ENCODE results near the gene WSB1.
"Not testable (repeated sequence)": the region's sequence is repeated elsewhere in the genome, so short reads cannot be mapped to it uniquely, and the experiment has no call there.

Gene WSB1

GRCh38 chr17:27293898-27294688 lies at the start of gene WSB1:
WSB1 (plus strand) TSS chr17:27294114; CDS start chr17:27294396, 282 bp downstream.
- H3K36me3 Mint-ChIP-seq (ENCODE audit: low read depth), result peaks cover 10% of the 10 kb centered on the region
- H3K9me3 Mint-ChIP-seq, result no peaks in the 10 kb centered on the region
- peak within 1 kb of the TSS; percentile 99 for H3K27ac Mint-ChIP-seq
- H3K27me3 Mint-ChIP-seq (ENCODE audit: low read depth), result peaks cover 3% of the 10 kb centered on the region
- H3K4me3 Mint-ChIP-seq, result peak within 1 kb of the TSS; percentile 96
- H3K4me1 Mint-ChIP-seq (ENCODE audit: low read depth), result peaks cover 25% of the 10 kb centered on the region

GRCh38 chr17:27244491-27245223 lies 49.3 kb upstream of the WSB1 start:
- Mint-ChIP-seq H3K4me3 (no peak overlapping the region), H3K9me3 (no peaks in the 10 kb centered on the region), H3K27me3 (ENCODE audit: low read depth) (peaks cover 36% of the 10 kb centered on the region), H3K4me1 (ENCODE audit: low read depth) (peaks cover 26% of the 10 kb centered on the region), H3K36me3 (ENCODE audit: low read depth) (no peaks in the 10 kb centered on the region), H3K27ac (no peak overlapping the region)

GRCh38 chr17:27245230-27245696 lies 48.7 kb upstream of the WSB1 start:
- H3K9me3 Mint-ChIP-seq, result no peaks in the 10 kb centered on the region
- H3K27ac Mint-ChIP-seq, result no peak overlapping the region
- peaks cover 36% of the 10 kb centered on the region for H3K27me3 Mint-ChIP-seq (ENCODE audit: low read depth)
- H3K36me3 Mint-ChIP-seq (ENCODE audit: low read depth), result no peaks in the 10 kb centered on the region
- peaks cover 22% of the 10 kb centered on the region for H3K4me1 Mint-ChIP-seq (ENCODE audit: low read depth)
- no peak overlapping the region for H3K4me3 Mint-ChIP-seq

- H3K9me3 Mint-ChIP-seq, result no peaks in the 10 kb centered on the region
- peaks cover 16% of the 10 kb centered on the region for H3K4me1 Mint-ChIP-seq (ENCODE audit: low read depth)
- H3K27me3 Mint-ChIP-seq (ENCODE audit: low read depth), result peaks cover 46% of the 10 kb centered on the region
- no peak overlapping the region for H3K27ac Mint-ChIP-seq
- H3K4me3 Mint-ChIP-seq, result no peak overlapping the region
- no peaks in the 10 kb centered on the region for H3K36me3 Mint-ChIP-seq (ENCODE audit: low read depth)
Observed at GRCh38 chr17:27246537-27246936, 47.4 kb upstream of the WSB1 start.

GRCh38 chr17:27247071-27247957 lies 46.6 kb upstream of the WSB1 start:
- Mint-ChIP-seq H3K4me3 (no peak overlapping the region), H3K36me3 (ENCODE audit: low read depth) (no peaks in the 10 kb centered on the region), H3K9me3 (no peaks in the 10 kb centered on the region), H3K4me1 (ENCODE audit: low read depth) (peaks cover 13% of the 10 kb centered on the region), H3K27ac (no peak overlapping the region), H3K27me3 (ENCODE audit: low read depth) (peaks cover 53% of the 10 kb centered on the region)

GRCh38 chr17:27247958-27248342 lies 46.0 kb upstream of the WSB1 start:
- H3K4me1 Mint-ChIP-seq (ENCODE audit: low read depth), result peaks cover 11% of the 10 kb centered on the region
- peaks cover 53% of the 10 kb centered on the region for H3K27me3 Mint-ChIP-seq (ENCODE audit: low read depth)
- H3K9me3 Mint-ChIP-seq, result no peaks in the 10 kb centered on the region
- H3K27ac Mint-ChIP-seq, result no peak overlapping the region
- no peak overlapping the region for H3K4me3 Mint-ChIP-seq
- H3K36me3 Mint-ChIP-seq (ENCODE audit: low read depth), result no peaks in the 10 kb centered on the region

GRCh38 chr17:27250791-27251190 lies 43.1 kb upstream of the WSB1 start:
- not testable (repeated sequence) for H3K36me3 Mint-ChIP-seq (ENCODE audit: low read depth); H3K27ac Mint-ChIP-seq; H3K4me1 Mint-ChIP-seq (ENCODE audit: low read depth); H3K4me3 Mint-ChIP-seq; H3K9me3 Mint-ChIP-seq
- H3K27me3 Mint-ChIP-seq (ENCODE audit: low read depth), result peaks cover 40% of the 10 kb centered on the region

- not testable (repeated sequence) for H3K4me3 Mint-ChIP-seq; H3K4me1 Mint-ChIP-seq (ENCODE audit: low read depth); H3K9me3 Mint-ChIP-seq; H3K36me3 Mint-ChIP-seq (ENCODE audit: low read depth); H3K27ac Mint-ChIP-seq
- H3K27me3 Mint-ChIP-seq (ENCODE audit: low read depth), result peaks cover 32% of the 10 kb centered on the region
Observed at GRCh38 chr17:27254802-27255201, 39.1 kb upstream of the WSB1 start.

GRCh38 chr17:27256225-27257030 lies 37.5 kb upstream of the WSB1 start:
- H3K27me3 Mint-ChIP-seq (ENCODE audit: low read depth), result peaks cover 27% of the 10 kb centered on the region
- no peak overlapping the region for H3K4me3 Mint-ChIP-seq
- H3K4me1 Mint-ChIP-seq (ENCODE audit: low read depth), result no peaks in the 10 kb centered on the region
- no peaks in the 10 kb centered on the region for H3K36me3 Mint-ChIP-seq (ENCODE audit: low read depth)
- no peak overlapping the region for H3K27ac Mint-ChIP-seq
- no peaks in the 10 kb centered on the region for H3K9me3 Mint-ChIP-seq

GRCh38 chr17:27257031-27257357 lies 36.9 kb upstream of the WSB1 start:
- peaks cover 28% of the 10 kb centered on the region for H3K27me3 Mint-ChIP-seq (ENCODE audit: low read depth)
- H3K4me3 Mint-ChIP-seq, result no peak overlapping the region
- no peaks in the 10 kb centered on the region for H3K36me3 Mint-ChIP-seq (ENCODE audit: low read depth)
- H3K4me1 Mint-ChIP-seq (ENCODE audit: low read depth), result no peaks in the 10 kb centered on the region
- H3K27ac Mint-ChIP-seq, result no peak overlapping the region
- H3K9me3 Mint-ChIP-seq, result no peaks in the 10 kb centered on the region

GRCh38 chr17:27259356-27259755 lies 34.6 kb upstream of the WSB1 start:
- Mint-ChIP-seq H3K27me3 (ENCODE audit: low read depth) (peaks cover 15% of the 10 kb centered on the region), H3K4me3 (no peak overlapping the region), H3K27ac (no peak overlapping the region), H3K4me1 (ENCODE audit: low read depth) (no peaks in the 10 kb centered on the region), H3K9me3 (no peaks in the 10 kb centered on the region), H3K36me3 (ENCODE audit: low read depth) (no peaks in the 10 kb centered on the region)

- H3K4me3 Mint-ChIP-seq, result no peak overlapping the region
- H3K4me1 Mint-ChIP-seq (ENCODE audit: low read depth), result no peaks in the 10 kb centered on the region
- H3K27ac Mint-ChIP-seq, result no peak overlapping the region
- no peaks in the 10 kb centered on the region for H3K9me3 Mint-ChIP-seq
- peaks cover 25% of the 10 kb centered on the region for H3K27me3 Mint-ChIP-seq (ENCODE audit: low read depth)
- H3K36me3 Mint-ChIP-seq (ENCODE audit: low read depth), result no peaks in the 10 kb centered on the region
Observed at GRCh38 chr17:27263386-27263785, 30.5 kb upstream of the WSB1 start.

- H3K27ac Mint-ChIP-seq, result no peak overlapping the region
Observed at GRCh38 chr17:27264068-27264812, 29.7 kb upstream of the WSB1 start.

More at GRCh38 chr17:27264068-27264812, 29.7 kb upstream of the WSB1 start:
- Mint-ChIP-seq H3K27me3 (ENCODE audit: low read depth) (peaks cover 34% of the 10 kb centered on the region), H3K4me3 (no peak overlapping the region), H3K9me3 (no peaks in the 10 kb centered on the region), H3K4me1 (ENCODE audit: low read depth) (no peaks in the 10 kb centered on the region), H3K36me3 (ENCODE audit: low read depth) (no peaks in the 10 kb centered on the region)
